ENCODE data around the gene HCK.

DNA sequence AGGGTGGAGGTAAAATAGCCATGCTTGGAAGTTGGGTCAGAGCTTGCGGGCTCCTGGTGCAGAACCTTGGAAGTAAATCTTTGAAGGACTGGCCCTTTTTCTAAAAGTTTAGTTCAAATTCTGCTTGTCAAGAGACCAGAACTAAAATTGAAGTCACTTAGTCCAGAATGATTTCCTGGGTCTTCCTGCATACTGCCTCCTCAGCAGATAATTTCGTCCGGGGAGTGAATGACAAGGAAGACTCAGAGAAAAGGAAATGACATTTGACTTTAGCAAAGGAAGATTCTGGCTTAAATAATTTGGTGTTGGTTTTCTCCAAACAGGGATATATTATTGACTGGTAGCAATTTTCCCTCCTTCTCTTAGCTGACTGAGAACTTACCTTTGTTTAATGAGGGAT is 58.7 kb downstream of the HCK start:
- TF ChIP-seq EZH2 (IDR thresholded peaks at IDR 0.05; ENCODE audit: insufficient read depth, poor library complexity, severe bottlenecking), result no peak
- no peak for TF ChIP-seq EZH2phosphoT487 (IDR thresholded peaks at IDR 0.05; ENCODE audit: insufficient read depth, low read depth)

Data from GM23248 (cell line).